Right lobe of liver (tissue), 4 donors: ENCODE results near the gene SRPK2.
"Not testable (repeated sequence)": the region's sequence is repeated elsewhere in the genome, so short reads cannot be mapped to it uniquely, and the experiment has no call there.

Experiments
- CTCF ChIP-seq, 4 donors: fragments of 200-600 bp in 3 of 4; fragments of 450-650 bp in 1 of 4; IDR thresholded peaks; one replicate each; pipeline versions ENCODE4 v1.5.1 to v1.8.0; 2016 to 2022; ENCODE audit warnings: antibody characterized with exemption in 4 of 4, mild to moderate bottlenecking in 2 of 4
- POLR2A ChIP-seq: fragments of 450-650 bp; IDR thresholded peaks from one replicate; pipeline ENCODE4 v1.6.1; 2017; ENCODE audit warnings: antibody characterized with exemption, mild to moderate bottlenecking
- donor health status: DM: no; HTN: no; CAD: no.
- donor health status: DM: no; HTN: no; CAD: no.
- donor health status: DM: no; HTN: yes; CAD: no.

DNA sequence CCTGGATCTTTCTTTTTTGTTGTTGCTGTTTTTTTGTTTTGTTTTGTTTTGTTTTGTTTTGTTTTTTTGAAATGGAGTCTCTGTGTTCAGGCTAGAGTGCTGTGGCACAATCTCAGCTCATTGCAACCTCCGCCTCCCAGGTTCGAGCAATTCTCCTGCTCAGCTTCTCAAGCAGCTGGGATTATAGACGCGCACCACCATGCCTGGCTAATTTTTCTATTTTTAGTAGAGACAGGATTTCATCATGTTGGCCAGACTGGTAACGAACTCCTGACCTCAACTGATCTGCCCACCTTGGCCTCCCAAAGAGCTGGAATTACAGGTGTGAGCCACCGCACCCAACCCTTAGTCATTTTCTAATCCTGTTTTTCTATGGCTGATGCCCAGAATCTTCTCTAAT is 94.2 kb downstream of the SRPK2 start:
- TF ChIP-seq CTCF (IDR thresholded peaks at IDR 0.05); POLR2A: not testable (repeated sequence)
